HG03108 (cell line): ENCODE data around the gene KIF12.
A peak's percentile ranks its signal among the peaks of the same experiment; 100 is the strongest.
"Not testable (repeated sequence)": the region's sequence is repeated elsewhere in the genome, so short reads cannot be mapped to it uniquely, and the experiment has no call there.

Source experiments
- ATAC-seq: cut with Tn5 transposase; IDR thresholded peaks from one replicate; pipeline ENCODE4 v1.9.1; 2021; ENCODE audit warnings: moderate library complexity; ENCODE audit not compliant: unreplicated experiment

KIF12 gene

DNA sequence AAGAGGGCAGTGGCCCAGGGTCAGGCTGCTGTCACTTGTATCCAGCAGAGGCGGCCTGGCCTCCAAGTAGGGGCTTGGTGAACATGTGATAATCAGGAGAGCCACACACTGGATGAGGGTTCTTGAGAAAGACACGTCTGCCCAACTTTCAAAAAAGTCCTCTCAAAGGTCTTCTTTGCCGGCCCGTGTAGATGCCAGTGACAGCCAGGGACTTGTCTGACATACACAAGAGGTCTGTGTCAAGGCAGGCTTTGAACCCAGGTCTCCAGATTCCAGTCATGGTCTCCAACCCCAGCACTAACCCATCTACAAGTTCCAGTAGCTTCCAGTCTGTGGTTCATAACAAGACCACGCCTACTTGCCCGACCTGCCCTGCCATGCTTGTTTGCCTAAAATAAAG, 13.1 kb downstream of the KIF12 start:
- no peak for ATAC-seq

DNA sequence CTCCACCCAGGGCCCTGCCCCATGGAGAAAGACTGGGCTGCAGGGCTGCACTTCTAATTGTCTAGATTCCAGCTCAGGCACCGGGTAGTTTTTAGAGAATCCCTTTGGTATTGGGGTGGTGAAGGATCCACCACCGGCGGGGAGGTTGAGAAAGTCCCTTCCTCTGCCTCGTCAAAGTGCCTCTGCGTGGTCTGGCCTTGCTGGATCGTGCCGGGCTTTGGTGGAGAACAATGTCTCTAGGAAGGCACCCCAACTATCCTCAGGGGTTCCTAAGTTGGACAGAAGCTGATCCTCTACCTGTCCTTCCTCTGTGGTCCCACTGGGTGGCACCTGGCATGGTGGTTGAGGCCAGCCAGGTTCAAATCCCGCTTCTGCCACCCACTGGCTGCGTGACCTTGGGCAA, 13.7 kb downstream of the KIF12 start:
- no peak for ATAC-seq

DNA sequence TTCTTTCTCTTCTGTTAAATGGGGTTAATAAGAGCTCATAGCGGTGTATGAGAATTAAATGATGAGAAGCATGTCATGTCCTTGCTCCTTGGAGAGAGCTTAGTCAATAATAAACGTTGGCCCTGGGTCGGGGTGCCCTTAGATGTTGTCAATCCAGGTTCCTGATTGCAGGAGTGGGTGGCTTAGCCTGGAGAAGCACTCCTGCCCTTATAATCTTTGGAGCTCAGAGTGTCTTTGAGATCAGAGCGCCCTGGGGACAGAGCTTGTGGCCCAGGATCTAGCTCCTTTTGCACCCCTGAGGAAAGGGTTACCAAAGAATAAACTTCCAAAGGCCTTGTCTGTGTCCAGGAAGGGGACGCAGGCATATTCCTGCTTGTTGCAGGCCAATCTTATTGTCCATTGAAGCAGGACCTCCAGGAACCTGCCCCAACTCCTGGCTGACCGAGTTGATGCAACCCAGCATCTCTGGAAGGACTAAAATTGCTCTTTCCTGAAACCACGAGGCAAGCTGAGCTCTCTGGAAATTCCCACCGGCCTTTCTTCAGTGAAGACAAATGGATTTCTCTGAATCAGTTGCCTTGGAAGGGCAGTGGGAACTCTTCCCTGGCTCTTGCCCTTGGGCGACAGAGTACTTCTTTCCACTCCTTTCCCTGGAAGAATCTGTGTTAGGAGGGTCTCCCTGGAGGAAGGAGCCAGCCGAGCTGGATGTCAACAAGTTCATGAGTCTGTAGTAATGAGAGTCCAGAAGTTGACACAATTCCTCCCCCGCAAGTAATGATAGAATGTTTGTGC, 14.6 kb downstream of the KIF12 start:
- no peak for ATAC-seq

DNA sequence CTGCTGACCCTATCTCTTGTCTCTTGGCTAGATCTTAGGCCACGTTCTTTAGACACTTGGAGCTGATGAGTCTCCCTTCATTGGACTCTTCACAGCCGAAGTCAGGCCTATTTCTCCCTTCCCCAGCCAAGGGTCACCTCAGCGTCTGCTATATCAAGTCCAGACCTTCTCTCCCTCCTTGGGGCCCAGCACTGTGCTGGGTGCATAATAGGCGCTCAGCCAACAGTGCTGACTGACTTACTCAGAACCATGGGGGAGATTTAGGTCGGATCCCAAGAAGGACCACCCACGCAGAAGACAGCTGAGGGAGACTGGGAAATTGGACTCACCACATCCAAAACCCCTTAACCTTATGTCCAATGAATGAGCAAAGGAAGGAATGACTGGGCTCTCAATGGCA, 15.4 kb downstream of the KIF12 start:
- no peak for ATAC-seq

DNA sequence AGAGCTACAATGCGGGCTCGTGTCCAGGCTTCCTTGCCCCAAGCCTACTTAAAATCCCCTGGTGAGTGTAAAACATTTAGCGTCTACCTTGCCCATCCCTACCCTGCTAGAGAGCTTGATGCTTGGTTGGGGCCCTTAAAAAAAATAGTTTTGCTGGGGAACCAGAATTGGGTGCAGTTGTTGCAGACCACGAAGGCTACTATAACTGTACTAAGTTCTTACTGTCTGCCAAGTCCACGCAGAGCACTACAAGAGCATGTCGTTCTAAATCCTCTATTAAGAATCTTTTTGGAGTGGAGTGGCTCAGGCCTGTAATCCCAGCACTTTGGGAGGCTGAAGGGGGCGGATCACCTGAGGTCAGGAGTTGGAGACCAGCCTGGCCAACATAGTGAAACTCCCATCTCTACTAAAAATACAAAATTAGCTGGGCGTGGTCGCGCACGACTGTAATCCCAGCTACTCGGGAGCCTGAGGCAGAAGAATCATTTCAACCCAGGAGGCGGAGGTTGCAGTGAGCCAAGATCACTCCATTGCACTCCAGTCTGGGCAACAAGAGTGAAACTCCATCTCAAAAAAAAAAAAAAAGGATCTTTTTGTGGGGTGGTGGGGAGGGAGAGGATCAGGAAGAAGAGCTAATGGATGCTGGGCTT, 16.2 kb downstream of the KIF12 start:
- ATAC-seq = not testable (repeated sequence)

DNA sequence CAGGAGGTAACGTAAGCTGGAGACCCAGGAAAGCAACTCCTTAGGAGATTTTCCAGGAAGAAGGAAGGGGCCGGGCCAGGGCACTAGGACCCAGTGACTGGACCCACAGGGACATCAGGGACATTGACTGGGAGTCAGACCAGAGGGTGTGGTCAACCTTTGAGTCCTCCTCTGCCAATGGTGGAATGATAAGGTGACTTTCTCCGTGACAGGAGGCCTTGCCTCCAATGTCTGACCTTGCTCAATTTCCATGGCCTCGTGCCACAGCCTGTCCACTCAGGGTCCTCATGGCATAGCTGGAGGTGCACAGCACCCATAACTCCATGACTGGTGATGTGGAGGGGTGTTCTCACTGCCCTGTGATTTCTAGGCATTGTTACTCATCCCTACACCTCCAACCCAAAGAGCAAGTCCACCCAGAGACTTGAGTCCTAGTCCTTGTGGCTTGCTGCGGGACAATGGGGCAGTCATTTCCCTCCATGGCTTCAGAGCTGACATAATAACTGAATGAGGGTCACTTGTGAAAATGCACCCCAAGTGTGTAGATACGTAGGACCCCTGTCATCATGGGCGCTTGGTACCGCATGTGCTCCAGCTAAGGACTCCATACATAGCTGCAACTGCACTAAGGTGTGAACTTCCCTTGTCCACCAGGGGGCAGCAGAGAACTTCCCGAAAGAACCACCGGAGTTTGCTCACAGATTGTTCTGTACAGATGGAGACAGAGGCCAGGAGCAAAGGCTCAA, 16.9 kb downstream of the KIF12 start:
- ATAC-seq = peak; percentile 70

DNA sequence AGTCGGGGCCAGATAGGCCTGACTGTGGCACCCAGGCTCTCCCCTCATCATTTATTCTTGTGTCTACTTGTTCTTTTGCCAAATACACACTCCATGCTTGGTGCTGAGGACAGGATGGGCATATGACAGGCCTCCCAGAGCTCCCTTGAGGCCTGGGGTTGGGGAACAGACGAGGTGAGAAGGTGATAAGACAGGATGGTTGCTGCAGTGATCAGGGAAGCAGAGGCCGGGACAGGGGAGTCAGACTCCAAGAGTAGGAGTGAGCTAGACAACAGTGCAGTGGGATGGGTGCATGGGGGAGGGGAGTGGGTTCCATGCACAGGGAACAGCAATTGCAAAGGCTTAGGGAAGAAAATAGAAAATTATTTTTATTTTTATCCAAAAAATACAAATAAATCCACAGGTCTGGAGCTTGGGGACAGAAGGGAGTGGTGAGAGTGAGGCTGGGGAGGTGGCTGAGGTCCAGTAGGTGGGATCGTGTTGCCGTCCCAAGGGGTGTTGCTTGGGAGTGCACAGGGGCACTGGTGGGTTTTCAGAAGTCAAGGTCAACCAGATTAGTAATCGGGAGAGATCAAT, 17.6 kb downstream of the KIF12 start:
- ATAC-seq = no peak

DNA sequence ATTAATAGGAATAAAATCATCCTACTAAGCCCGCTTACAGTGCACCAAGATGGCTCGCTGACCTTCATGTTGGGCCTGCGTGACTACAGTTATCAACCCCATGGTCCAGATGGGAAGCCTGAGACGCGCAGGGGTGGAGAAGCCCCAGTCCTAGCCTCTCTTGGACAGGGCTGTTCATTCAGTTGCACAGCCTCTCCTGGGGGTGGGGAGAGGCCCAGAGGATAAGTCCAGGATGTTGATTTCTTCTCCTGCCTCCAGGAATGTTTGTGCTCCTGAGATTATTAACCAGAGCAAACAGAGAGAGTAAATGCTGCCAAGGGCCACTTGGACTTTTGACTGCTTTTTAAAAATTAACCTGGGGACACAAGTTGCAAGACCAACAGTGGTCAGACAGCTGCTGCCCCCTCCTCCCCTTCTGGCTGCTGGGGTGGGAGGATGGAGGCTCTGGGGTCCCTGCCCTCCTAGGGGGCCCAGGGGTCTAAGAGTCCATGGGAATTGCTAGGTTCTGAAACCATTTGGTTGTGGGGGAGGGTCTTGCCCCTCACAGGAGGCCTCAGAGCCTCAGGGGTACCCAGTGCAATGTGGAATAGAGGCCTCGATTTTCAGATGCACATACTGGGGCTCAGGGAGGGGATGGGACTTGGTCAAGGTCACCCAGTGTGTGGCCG, 18.2 kb downstream of the KIF12 start:
- ATAC-seq = no peak

DNA sequence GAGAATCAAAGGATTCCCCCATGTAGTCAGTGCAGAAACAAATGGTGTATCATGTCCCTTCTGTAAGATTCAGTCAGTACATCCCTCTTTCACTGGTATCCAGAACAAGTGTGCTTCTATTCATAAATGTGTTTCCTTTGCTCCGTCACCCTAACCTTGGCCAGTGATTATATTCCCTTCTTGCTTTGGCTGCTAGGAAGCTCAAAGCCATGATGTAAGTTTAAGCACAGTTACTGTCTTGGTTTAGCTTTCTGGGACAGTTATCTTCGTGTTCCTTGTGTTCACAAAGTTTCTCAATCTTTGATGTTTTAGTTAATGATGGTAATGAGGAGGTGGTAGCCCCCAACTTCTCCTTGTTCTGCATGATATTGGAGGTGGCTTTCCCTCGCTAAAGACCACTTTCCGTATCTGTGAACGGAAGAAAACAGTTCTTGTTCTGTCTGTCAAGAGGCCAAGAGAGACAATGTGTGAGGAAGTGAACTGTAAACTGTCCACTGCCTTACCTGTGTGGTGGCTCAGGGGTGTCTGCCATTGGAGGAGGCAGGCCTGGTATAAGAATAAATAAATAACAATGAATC, 18.8 kb downstream of the KIF12 start:
- ATAC-seq = no peak

DNA sequence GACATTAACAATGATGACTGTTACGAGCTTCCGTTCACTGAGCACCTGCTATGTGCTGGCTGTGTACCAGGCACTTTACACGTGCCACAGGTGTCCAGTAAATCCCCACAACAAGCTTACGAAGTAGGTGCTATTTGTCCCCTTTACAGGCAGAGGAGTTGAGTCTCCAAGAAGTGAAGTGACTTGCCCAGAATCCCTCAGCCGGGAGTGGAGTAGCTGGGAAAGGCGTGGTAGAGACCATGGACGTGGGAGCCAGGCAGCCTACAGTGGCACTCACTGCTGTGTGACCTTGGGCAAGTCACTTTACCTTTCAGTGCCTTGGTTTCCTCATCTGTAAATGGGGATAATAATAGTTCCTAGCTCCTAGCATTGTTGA, 20.3 kb downstream of the KIF12 start:
- no peak for ATAC-seq

DNA sequence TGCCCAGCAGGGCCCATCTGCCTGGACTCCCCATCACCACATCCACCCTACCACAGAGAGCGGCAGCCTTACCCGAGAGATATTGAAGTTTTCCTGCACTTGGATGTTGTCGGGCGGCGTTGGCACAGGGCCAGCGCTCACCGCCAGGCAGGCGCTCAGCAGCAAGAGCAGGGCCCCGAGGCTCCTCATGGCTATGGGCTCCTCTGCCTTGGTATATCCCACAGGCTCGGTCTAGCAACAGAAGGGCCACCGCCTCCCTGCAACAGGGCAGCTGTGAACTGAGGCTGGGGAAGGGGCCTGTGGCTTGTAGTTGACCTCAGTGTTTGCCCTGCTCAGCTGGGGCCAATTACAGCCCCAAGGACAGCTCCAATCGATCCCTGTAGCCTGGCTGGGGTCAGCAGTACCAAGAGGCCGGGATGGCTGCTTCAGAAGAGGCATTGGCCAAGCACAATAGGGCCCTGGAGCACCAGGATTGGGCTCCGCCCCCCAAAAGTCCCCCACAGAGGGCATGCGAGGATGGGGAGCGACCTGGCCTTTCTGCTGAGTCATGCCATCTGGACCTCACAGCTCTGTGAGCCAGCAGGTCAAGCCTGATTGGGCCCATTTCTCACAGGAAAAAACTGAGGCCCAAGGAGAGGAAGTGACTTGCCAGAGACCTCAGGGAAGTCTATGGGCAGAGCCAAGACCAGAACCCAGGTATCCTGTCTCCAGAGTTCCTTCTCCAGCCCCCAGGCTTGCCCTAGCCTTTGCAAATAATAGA, 20.9 kb downstream of the KIF12 start, which contains the start of gene AMBP:
AMBP (minus strand) TSS at position 280 of the 760 bp plus-strand sequence; CDS start at position 189, 91 bp downstream.
- no peak for ATAC-seq

DNA sequence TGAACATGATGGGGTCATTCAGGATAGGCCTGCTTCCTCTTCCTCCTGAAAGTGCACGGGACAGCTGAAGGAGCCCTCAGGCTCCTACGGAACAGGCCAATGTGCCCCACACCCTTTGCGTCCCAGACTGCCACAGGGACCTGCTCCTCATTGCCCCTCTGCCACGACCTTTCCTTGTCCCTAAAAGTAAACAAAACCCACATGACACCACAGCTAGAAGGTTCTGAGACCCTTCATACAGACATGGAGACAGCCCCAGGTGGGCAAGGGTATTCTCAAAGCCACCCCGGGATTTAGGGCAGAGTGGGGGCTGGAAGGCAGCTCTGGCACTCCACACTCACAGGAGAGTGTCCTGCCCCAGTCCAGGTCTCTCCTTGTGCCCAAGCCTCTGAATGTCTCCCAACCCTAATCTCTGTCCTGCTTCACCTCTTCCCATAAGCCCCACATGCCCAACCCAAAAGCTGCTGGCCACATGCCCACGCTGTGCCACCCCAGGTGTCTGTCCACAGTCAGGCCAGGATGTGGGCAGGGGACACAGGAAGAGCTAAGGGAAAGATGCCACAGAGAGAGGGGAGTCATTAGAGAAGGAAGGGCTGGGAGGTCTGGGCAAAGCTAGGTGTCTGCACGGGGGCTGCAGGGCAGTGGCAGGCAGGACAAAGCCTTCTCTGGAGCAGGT, 21.8 kb downstream of the KIF12 start:
- no peak for ATAC-seq

DNA sequence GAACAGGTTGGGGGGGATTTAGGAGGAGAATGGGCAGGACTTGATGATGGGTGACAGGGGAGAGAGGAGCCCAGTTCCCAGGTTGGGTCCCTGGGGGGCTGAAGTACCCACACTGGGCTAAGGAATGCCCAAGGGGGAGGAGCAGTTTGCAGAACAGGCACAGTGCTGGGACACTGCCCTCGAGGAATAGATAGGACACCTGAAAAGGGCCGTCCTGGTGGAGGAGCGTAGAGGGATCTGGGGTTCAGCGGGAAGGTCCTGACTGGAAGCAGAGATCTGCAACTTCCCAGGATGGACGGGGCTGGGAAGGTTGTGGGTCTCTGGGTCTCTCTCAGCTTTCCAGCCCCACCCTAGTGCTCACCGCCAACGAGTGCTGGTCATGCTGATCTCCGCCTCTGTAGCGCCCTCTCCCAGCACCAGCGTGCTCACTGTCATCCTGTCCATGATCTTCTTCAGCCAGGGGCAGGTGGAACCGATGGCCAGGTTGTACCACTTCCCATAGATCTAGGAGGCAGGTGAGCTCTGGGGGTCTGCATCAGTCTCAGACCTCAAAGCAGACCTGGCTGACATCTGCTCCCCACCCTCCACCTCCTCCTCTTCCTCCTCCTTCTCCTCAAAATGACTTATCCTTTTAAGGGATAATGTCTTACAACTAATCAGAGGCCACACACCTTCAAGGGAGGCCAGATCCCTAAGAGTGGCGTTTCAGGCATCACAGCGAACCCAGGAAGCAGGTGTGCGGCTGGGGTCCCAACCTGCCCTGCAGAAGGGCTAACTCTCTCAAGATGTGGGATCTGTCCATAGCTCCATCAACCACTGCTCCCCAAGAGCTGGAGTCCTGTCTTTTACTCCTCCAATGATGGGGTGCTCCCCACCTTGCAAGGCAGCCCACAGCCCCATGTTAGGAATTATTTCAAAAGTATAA, 22.6 kb downstream of the KIF12 start:
- ATAC-seq = no peak

DNA sequence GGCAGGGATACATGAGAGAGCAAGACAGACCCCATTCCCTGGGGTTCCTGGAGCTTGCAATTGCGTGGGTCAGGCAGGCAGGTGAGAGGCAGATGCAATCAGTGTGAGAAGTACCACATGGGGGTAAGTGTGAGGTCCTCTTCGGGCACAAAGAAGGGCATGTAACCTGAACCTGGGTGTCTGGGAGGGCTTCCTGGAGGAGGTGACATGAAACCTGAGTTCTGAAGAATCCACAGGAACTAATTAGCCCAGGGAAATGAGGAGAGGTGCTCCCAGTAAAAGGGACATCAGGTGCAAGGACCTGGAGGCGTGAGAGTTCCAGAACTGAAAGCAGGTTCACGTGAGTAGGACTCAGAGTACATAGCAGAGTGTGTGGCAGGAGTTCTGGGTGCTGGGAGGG, 23.5 kb downstream of the KIF12 start:
- no peak for ATAC-seq

DNA sequence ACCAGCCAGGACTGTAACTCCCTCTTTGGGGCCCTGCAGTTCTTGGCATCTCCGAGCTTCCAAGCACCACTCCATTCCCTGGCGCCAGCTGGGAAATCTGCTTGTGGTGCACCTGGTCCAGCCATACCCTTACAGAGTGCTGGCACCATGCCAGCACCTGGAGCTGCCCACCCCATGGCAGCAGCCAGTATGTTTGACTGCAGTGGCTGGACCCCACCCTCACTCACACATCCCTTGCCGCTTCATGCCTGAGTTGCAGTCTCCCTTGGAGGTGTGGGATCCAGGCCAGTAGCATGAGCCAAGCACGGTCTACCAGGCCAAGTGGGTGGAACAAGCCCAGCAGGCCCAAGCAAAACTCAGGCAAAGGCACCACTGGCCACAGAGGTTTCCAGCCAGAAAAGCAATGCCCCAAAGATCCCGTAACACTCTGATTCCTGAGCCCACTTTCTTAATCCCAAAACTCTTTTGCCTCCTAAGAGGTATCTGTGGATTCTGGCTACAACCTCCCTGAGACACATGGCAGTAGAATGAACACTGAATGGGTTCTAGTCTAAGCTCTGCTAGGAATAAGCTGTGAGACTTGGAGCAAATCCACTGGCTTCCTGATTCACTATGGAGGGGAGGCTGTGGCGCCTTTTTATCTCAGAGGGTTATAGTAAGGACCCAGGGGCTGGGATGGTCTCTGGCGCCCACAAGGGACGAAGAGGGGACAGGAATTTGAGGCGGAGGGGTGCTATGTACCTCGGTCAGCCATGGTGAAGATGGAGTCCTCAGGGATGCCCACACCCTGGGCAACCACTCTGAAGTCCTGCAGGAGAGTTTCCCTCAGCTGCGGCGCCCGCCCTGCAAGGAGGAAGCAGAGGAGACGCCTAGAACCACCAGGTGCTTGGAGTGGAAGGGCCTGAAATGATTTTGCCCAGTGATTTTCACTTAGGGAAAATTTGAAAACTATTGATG, 26.6 kb downstream of the KIF12 start:
- no peak for ATAC-seq

DNA sequence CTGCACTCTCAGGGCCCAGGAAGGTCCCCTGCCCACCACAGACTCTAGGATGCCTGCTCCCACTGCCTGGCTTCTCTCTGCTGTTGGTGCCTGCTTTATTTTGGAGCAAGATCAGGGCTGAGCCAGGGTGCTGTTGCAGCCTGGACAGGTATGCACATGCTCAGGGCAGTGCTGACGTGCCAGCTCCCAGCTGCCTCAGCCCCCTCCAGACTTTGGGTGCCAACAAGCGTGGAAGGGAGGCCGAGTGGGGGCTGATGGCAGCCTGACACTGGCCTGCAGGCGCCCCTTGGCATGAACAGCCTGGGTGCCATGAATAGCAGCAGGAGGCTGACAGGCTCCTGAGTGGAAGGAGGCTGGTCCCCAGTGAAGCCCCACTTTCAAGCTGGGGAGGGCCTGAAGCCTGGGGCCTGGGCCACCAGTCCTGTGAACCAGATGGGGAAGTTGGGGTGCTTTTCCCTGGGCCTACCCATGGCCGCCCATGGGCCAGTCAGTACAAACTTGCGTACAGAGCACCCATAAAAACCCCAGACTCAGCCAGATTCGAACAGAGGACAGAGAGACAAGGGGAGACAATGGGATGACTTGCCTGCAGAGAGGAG, 27.8 kb downstream of the KIF12 start:
- ATAC-seq = no peak
